Lung microvascular endothelial cell (primary cell): Measurements from ENCODE around the gene SUPT7L. TPM values are rescaled to one million over a fixed set of nuclear protein-coding genes. Genes with fewer than 3 reads are reported as not detected.
"Not testable (repeated sequence)": the region's sequence is repeated elsewhere in the genome, so short reads cannot be mapped to it uniquely, and the experiment has no call there.

Experiments used
- DNase-seq, 2 donors: peaks; one replicate each; pipeline versions ENCODE4 v3.0.0 to v3.0.0-alpha.2; 2010; ENCODE audit warnings: low read depth in 2 of 2
- total RNA-seq: library from RNA; depleted of rRNA; stranded (reverse); fragments of >200 nt; gene quantifications from 2 replicates; pipeline ENCODE4 v1.2.1, GENCODE V29; 2014

SUPT7L gene
- total RNA-seq, 1 donor from 2014 or later: 18.3 TPM

DNA sequence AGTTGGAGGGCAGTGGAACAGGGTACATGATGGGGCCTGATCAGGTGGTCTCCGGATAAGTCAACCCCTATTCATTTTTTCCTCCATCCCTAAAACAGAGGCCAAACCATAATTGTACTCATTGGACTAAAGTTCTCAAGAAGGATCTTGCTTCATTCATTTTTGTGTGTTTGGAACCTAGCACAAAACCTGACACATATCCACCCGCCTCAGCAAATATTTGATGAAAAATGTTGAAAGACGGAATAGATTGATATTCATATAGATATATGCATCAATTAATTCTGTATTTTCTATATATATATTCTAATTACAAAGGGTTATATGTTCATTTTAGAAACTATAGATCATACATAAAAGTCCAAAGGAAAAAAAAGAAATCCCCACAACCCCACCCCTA, 22.2 kb upstream of the SUPT7L start:
- no peak for DNase-seq

DNA sequence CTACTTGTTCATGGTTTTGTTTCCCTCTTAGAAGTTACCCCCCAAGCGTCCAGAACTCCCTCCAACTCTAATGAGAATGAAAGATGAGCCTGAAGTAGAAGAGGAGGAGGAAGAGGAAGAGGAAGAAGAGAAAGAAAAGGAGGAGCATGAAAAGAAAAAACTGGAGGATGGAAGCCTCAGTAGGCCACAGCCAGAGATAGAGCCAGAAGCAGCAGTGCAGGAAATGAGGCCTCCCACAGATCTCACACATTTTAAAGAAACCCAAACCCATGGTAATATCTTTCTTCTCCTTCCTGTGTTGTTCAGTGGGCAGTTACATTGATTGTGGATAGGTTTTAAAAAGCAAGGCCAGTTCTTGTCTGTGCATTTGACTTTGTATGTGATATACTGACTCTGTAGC, 21.6 kb upstream of the SUPT7L start:
- DNase-seq: not testable (repeated sequence)

DNA sequence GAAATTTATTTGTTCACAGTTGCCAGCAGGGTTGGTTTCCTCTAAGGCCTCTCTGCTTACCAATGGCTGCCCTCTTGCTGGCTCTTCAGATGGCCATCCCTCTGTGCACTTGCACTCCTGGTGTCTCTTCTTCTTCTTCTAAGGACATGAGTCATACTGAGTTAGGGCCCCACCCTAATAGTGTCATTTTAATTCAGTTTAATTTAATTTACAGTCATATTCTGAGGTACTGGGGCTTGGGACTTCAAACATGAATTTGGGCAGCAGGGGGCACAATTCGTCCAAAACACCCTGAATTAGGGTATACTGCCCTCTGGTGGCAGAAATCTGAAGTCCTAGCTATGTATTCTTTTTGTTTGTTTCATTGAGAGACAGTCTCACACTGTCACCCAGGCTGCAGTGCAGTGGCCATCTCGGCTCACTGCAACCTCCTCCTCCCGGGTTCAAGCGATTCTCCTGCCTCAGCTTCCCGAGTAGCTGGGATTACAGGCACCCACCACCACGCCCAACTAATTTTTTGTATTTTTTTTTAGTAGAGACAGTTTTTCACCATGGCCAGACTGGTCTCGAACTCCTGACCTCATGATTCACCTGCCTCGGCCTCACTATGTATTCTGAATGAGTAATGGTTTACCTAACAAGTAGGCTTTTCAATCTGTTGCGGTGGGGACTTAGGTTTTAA, 20.1 kb upstream of the SUPT7L start:
- peak; percentile 93 to 95 for DNase-seq

DNA sequence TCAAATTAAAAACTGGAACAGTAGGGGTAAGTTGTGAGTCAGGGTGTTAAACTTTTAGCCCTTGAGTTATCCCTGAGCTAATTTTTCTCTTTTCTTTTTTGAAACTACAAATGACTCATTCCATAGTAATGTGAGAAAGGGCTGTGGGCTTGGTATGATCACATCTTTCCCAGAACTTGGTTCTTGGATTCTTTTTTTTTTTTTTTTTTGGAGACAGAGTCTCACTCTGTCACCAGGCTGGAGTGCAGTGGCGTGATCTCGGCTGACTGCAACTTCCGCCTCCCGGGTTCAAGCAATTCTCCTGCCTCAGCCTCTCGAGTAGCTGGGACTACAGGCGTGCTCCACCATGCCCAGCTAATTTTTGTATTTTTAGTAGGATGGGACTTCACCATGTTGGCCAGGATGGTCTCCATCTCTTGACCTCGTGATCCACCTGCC, 18.9 kb upstream of the SUPT7L start:
- peak in 1 of 2 donors; percentile 87 for DNase-seq

DNA sequence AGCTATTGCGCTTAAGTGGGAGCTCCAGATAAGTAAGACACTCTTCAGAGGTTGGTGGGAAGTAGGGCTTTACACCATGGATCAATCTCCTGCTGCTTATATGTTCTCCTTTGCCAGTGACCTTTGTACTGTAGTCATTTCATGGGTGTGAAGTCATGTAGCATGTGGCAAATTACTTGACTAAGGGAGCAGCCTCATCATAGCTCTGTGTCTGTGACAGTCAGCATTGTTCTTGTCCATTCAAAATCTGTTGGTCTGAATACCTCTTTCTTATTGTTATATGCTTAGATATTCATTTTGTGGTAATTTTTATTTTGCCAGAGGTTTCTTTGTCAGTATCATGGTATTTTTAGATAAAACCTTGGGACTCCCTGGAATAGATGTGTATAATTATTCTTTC, 18.4 kb upstream of the SUPT7L start:
- DNase-seq: peak in 1 of 2 donors; percentile 52

DNA sequence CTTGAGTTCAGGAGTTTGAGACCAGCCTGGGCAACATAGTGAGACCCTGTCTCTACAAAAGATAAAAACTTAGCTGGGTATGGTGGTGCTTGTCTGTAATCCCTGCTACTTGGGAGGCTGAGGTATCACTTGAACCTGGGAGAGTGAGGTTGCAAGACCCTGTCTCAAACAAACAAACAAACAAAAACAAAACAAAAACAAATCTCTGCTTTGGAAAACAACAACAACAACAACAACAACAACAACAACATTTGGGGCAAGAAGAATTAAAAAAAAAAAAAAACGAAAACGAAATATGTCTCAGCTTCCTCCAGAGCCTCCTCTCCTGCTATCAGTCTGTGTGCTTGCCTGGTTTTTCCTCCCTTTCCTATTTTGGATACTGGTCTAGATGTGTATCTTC, 17.2 kb upstream of the SUPT7L start:
- no peak for DNase-seq

DNA sequence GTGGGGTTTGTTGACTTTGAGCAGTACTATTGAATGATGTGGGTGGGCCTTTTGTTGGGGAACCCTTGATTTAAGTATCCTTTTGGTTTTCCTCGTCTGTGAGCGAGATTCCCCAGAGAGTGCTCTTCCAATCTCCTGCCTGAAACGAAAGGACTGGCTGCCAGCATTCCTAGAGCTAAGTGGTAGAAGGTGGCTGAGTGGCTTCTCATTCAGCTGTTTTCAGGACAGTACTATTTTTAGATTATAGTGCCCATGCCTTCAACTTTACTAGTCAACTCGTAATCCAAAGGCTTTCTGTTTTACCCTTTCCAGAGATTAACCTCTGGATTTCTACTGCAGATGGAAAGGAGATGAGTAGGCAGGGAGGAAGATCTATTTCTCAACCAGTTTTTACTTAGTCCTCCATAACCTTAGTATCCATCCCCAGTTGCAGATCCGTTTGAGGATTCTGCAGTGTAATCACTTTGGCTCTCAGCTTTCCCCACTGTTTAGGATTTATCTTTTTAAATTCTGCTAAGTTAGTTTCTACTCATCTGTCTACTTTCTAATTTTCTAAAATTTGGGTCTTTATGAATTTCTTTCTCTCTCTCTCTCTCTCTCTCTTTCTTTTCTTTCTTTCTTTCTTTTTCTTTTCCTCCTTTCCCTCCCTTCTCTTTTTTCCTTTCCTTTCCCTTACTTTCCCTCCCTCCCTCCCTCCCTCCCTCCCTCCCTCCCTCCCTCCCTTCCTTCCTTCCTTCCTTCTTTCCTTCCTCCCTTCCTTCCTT, 9.5 kb upstream of the SUPT7L start:
- no peak for DNase-seq

DNA sequence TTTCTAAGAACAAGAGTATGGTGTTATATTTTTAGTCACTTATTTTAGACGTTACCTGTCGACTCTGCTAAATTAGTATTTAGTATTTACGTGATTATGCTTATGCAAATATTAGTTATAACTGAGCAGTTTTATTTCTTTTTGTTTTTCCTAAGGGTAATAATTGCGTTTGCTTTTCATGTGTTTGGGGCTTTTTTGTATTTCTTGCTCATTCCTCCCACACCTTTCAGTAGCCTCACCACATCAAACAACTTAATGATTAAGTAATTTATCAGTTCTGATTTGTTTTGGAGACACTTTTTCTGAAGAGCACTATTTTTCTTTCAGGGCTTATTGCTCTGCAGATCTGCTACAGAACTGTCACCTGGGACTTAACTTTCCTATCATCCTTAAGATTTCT, 7.8 kb upstream of the SUPT7L start:
- DNase-seq: no peak

DNA sequence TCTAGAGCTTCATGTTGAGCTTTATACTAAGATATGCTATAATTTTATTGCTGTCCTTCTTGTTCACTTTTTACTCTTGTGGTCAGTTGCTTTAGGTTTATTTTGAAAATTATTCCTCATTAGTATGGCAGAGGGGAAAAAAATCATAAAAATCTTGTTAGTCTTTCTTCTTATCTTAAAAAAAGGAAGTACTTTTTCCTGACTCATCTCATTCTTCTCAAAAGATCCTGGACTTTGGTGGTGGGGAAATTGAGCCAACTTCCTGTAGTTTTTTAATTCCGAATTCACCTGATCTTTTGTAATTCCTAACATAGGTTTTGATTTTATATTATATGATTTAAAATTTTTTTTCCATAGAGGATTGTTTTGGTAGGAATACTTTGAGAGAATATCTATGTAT, 4.0 kb upstream of the SUPT7L start:
- peak in 1 of 2 donors; percentile 36 for DNase-seq

DNA sequence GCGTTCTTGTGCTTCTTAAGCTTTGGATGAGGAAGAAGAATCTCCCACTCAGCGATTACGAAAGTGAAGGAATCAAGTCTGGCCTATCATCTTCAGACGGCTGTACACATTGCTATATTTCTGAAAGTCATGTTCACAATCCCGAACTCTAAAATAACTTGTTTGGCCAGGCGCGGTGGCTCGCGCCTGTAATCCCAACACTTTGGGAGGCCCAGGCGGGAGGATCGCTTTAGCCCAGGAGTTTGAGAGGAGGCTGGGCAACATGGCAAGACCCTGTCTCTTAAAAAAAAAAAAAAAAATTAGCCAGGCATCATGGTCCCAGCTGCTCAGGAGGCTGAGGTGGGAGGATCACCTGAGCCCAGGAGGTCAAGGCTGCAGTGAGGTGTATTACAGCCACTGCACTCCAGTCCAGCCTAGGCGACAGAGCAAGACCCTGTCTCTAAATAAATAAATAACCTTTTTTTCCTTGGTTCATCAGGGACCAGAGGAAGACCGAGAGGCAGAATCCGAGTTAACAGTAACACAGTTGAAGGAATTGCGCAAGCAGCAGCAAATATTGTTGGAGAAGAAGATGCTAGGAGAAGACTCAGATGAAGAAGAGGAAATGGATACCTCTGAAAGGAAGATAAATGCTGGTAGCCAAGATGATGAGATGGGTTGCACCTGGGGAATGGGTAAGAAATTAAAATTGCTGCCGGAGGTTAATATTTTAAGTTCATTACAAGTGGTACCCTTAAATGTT, 1.4 kb upstream of the SUPT7L start:
- DNase-seq: no peak

DNA sequence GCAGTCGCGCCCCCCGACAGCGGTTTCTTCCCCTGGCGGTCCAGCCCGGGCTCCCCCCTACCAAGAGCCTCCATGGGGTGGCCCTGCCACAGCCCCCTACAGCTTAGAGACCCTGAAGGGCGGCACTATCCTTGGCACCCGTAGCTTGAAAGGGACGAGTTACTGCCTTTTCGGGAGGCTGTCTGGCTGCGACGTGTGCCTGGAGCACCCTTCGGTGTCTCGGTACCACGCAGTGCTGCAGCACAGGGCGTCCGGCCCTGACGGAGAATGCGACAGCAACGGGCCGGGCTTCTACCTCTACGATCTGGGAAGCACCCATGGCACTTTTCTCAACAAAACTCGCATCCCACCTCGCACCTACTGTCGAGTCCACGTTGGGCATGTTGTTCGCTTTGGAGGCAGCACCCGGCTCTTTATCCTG, 750 bp upstream of the SUPT7L start:
- no peak for DNase-seq

DNA sequence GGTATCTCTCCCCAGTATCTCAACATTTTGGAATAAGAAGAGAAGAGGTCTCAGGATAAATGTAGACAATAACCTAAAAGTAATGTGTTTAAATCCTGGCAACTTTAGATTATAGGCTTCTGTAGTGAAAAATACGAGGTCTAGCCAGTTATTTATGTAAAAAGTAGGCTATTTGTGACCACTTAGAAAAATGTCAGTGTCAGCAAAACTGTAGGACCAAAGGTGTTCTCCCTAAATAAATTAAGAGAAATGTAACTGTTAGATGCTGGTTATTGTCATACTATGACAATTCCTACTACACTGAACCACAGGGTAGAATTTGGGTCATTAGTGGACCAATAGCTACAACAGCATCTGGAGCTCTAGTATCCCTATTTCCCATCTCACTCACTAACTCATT, 2.0 kb downstream of the SUPT7L start:
- no peak for DNase-seq

DNA sequence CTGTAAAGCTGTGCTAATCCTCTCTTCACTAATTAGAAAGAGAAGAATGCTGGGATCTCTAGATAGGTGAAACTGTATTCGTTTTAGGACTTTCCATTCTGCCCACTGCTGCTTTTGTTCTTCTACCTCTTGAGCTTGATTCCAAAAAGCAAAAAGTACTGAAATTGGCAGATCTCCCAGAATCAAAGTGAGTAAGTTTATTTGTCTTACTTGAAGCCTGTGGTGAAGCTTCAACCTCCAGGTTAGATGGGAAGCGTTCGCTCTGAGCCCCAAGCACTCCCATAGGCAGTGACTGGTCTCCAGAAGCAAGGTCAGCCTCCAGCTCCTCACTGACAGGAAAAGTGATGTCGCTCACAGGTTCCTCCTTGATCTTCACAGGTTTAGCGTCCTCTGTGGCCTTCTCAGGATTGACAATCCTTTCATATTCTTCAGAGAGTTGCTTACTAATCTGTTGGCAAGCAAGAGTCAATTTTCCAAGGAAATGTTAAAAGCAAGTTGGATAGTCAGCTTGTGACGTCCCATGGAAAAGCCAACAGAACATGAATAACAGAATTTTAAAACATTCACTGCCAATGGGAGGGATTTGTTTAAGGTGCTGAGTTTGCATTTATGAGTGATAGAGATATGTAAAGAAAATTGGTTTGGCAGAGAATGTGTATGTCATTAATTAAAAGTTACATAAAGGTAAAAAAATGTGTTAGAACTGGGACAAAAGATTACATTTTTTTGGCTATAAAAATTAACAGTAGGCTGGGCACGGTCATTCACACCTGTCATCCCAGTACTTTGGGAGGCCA, 8.1 kb downstream of the SUPT7L start:
- peak; percentile 14 to 78 for DNase-seq

DNA sequence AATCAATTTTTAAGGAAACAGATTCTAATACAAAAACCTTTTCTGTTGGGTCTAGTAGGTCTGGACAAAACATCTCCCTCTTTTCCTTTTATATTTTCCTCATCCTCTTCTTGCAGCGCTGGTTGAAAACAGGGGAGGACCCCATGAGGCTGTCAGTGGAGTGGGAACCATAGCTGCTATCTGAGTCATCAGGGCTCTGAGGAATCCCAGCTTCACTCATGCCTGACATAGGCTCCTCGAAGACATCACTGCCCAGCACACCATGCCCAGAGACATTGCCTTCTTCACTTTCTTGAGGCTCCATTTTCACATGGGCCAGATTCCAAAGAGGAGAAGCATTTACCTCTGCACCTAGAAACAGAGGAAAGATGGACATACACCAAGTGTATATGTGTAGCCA, 10.0 kb downstream of the SUPT7L start:
- no peak for DNase-seq

DNA sequence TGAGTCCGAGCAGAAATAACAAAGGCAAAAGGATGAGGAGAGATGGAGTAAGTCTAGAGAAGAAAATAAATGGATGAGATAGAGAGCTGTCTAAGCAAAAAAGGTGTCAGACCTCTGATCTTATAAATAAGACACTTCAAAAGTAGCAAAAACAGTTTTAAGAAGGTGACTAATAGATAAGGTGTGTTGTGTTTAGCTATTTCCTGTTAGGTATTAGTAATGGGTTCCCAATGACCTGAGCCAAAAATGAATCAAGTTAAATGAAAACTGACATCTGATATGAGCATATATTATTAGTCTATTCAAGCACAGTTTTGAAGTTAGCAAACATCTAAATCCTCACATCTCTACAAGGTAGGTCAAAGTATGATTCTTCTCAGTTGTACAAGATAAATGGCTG, 10.6 kb downstream of the SUPT7L start:
- no peak for DNase-seq

DNA sequence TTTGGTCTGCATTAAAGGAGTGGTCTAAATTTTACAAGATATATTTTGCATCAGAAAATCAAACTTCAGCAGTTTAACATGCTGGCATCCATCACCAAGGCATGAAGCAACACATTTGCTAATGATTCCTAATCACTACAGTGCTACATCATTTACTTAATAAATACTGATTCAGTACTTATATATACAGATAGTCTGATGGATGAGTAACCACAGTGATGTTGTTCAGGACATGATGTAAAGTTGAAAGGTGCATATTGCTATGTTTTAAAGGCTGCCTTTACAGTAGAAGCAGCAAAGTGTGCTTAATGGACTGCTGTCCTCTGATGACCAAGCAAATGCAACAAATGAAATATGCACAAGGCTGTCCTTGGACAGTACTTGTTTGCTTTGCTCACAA, 11.1 kb downstream of the SUPT7L start:
- no peak for DNase-seq

DNA sequence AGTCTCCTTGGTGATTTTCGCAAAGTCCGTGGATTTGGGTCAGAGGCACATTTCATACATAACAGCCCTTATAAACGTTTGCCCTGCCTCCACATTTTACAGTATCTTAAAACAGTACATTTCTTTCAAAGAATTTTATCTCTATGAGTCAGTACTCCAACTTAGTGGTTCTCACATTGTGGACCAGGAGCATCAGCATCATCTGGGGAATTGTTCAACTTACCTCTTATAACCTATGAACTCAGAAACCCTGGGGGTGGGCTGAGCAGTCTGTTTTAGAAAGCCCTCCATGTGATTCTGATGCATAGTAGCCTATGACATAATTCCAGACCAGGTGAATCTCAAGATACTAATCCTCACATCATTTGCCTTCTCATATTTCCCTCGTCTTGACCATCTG, 12.4 kb downstream of the SUPT7L start:
- DNase-seq: no peak

DNA sequence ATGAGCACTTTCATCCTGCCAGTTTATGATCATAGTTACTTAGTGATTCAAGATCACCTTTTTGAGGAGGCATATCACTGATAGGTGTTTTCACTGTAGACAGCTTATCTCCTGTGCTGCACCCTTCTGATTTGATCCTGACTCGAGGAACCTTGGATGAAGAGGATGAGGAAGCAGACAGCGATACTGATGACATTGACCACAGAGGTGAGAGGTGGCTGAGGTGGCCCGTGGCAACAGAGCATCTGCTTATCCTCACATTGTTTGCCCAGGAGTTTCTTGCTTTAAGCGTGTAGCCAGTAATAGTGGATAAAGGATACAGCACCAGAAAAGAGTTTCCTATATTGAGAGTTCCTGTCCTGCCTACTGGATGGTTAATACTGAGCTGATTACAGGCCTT, 15.7 kb downstream of the SUPT7L start:
- no peak for DNase-seq

DNA sequence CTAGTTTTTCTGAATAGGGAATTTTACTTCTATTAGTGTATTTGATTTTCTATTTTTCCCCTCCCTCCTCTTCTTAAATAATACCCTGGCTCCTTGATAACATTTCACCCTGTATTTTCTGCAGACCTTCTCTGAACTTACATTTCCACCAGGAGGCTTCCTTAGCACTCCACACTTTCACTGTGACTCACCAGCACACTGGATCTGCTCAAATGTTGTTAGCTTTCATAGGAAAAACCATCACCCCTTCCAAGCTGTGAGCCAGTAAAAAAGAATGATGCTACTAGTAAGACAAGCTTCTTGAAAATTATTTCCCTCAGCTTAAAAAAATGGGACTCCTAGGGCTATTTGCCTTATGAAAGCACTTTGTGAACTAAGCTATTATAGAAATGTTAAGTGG, 16.1 kb downstream of the SUPT7L start:
- DNase-seq: no peak

DNA sequence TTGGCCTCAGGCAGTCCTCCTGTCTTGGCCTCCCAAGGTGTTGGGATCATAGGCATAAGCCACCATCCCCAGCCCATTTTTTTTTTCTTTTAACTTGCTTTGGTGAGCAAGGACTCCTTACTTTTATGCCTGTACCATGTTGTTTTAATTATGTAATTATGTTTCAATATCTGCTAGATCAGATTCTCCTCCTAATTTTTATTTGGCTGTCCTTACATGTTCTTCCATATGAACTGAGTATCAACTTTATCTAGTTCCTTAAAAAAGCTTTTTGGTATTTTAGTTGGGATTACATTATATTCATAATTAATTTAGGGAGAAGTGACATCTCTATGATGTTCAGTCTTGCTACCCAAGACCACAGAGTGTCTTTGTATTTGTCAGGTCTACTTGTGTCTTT, 18.2 kb downstream of the SUPT7L start:
- no peak for DNase-seq

DNA sequence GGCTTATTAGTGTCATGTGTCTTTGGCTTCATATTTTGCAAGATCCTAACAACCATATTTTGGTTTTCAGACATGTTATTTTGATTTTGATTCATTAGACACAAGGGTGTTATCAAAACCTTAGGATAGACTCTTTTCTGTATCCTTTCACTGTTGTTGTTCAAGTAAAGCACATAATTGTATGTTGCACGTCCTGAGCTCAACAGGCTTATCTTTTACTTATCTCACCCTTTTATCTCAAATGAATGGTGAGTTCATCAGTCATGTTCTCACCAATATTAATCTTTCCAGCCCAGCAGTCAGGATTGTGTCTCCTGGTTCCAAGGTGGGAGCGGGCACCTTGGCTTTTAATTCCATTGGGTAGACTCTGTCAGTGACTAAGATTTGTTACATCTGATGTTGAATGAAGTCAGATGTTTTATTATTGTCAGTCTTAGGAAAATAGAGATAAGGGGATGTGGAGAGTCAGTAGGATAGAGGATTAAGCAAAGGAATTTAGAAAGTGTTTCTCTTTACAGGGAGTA, 22.6 kb downstream of the SUPT7L start:
- no peak for DNase-seq
